IPS-15b (cell line): ENCODE data around the gene PTGFRN.
A peak's percentile ranks its signal among the peaks of the same experiment; 100 is the strongest.

ENCODE experiments used
- H3K27me3 ChIP-seq: one replicate; pipeline ENCODE4 v1.6.1; 2013; ENCODE audit warnings: low read length; ENCODE audit not compliant: control insufficient read depth, insufficient read depth
- H3K36me3 ChIP-seq: one replicate; pipeline ENCODE4 v1.6.1; 2013; ENCODE audit warnings: low read length; ENCODE audit not compliant: control insufficient read depth, insufficient read depth
- H3K4me1 ChIP-seq: one replicate; pipeline ENCODE4 v1.6.1; 2013; ENCODE audit warnings: mild to moderate bottlenecking, low read length; ENCODE audit not compliant: control insufficient read depth, insufficient read depth
- H3K4me3 ChIP-seq: one replicate; pipeline ENCODE4 v1.5.1; 2013; ENCODE audit warnings: low read depth, low read length
- H3K9ac ChIP-seq: one replicate; pipeline ENCODE4 v1.6.1; 2013; ENCODE audit warnings: low read depth, mild to moderate bottlenecking, low read length
- H3K9me3 ChIP-seq: one replicate; pipeline ENCODE4 v1.6.1; 2013; ENCODE audit warnings: mild to moderate bottlenecking, low read length; ENCODE audit not compliant: control insufficient read depth, insufficient read depth

The PTGFRN gene

DNA sequence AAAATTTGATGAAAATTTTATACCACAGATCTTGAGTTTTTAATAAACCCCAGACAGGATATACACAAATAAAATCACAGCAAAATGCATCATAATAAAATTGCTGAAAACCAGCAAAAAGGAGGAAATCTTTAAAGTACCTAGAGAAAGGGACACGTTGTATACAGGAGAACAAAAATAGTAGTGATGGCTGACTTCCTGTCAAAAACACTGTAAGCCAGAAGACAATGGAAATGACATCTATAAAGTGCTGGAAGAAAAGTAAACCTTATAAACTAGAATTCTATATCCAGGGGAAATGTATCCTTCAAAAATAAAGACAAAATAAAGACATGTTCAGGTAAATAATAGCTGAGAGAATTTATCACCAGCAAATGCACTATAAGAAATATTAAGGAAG, 14.6 kb upstream of the PTGFRN start:
- H3K9ac ChIP-seq, result no peak overlapping the region
- H3K9me3 ChIP-seq, result no peaks in the 10 kb centered on the region
- no peaks in the 10 kb centered on the region for H3K27me3 ChIP-seq
- H3K4me3 ChIP-seq, result no peak overlapping the region
- no peaks in the 10 kb centered on the region for H3K4me1 ChIP-seq
- no peaks in the 10 kb centered on the region for H3K36me3 ChIP-seq

DNA sequence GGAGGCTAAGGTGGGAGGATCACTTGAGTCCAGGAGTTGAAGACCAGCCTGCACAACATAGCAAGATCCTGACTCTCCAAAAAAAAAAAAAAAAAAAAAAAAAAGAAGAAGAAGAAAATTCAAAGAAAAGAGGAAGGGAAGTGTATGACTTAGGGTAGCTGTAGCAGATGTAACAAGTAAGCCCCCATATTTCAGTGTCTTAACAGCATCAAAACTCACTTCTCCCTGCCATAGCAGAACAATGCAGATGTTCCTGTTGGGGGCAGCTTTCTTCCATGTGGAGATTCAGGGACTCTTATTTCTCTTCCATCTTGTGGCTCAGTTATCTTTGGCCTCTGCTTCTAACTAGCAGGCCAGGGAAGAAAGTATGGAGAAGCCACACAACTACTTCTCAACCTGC, 10.2 kb upstream of the PTGFRN start:
- no peaks in the 10 kb centered on the region for H3K9me3 ChIP-seq
- no peaks in the 10 kb centered on the region for H3K36me3 ChIP-seq
- no peak overlapping the region for H3K4me3 ChIP-seq
- no peaks in the 10 kb centered on the region for H3K4me1 ChIP-seq
- no peaks in the 10 kb centered on the region for H3K27me3 ChIP-seq
- H3K9ac ChIP-seq, result no peak overlapping the region

DNA sequence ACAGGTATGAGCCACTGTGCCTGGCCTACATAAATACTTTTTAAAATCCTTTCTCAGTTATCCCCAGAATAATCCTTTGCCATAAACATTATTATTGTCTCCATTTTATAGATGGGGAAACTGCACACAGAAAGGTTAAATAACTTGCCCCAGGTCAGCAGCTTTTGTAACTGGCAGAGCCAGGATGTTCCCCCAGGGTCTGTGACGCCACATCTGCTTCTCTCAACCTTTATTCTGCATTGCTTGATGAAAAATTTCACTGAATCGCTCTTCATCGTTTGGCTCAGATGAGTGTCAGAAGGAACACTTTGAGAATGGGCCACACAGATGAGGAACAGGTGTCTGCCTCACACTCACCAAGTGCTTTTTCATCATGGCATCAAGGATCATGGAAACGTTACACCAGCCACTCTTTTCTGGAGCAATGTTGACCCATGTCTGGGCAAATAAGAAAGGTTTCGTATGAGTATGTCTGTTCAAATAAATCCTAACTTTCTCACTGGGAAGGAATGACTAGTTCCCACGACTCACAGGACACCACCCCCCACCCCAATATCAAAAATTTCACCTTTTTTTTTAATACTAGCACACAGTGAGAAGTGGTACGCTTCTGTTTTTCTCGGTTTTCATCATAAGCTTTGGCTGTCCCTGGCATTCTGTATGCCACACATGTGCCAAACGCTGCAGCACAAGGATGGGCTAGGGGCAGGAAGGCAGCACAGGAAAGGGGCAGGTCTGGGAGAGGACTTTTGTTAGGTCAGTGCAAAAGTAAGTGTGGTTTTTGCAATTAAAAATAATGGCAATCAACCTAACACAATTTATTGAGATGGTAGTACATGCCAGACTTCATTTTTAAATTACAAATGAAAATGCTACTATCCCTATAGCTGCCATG, 9.0 kb upstream of the PTGFRN start:
- no peak overlapping the region for H3K4me3 ChIP-seq
- no peaks in the 10 kb centered on the region for H3K27me3 ChIP-seq
- H3K9me3 ChIP-seq, result no peaks in the 10 kb centered on the region
- H3K36me3 ChIP-seq, result no peaks in the 10 kb centered on the region
- H3K9ac ChIP-seq, result no peak overlapping the region
- no peaks in the 10 kb centered on the region for H3K4me1 ChIP-seq

DNA sequence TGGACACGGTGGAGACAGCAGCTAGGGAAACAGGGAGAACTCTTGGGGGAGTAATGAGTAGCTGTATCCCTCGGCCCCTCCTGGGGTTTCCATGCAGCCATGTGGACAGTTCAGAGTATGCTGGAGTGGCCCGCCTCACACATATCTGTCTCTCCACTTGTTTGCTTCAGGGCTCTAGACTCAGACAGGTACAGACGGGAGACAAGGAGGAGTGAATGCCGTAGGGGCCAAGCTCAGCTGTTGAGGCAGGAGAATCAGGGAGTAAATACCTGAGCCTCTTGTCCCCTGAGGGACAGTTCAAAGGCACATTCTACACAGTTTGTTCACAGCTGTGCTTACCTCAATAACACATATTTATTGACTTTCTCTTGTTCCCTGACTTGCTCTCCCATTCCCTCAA, 7.7 kb upstream of the PTGFRN start:
- H3K9me3 ChIP-seq, result no peaks in the 10 kb centered on the region
- H3K27me3 ChIP-seq, result no peaks in the 10 kb centered on the region
- H3K36me3 ChIP-seq, result no peaks in the 10 kb centered on the region
- no peak overlapping the region for H3K9ac ChIP-seq
- no peak overlapping the region for H3K4me3 ChIP-seq
- H3K4me1 ChIP-seq, result no peaks in the 10 kb centered on the region

DNA sequence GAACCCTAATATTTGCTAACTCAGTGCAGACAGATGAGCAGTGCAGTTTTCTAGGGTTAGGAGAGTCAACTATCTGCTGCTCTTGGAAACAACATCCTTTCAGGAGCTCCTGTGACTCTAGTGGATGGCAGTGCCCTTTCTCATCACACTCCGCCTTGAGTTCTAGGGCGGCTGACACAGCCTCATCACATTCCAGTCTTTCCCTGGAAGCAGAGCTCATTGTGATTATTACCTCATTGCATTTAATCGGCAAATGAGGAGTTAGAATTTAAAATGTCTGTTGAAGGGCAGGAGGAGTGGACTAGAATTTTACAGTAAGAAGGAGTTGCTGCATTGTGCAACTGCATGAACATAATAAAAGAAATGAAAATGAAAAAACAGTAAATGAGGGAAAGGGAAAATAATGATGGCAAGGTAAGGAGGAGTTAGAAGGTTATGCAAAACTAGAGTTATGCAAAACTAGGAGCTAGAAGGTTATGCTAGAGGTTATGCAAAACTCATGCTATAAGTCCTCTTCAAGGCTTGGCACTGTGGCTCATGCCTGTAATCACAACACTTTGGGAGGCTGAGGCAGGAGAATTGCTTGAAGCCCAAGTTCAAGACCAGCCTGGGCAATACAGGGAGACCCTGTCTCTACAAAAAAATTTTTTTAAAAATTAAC, 6.9 kb upstream of the PTGFRN start:
- Histone ChIP-seq H3K36me3 (no peaks in the 10 kb centered on the region), H3K9ac (no peak overlapping the region), H3K27me3 (no peaks in the 10 kb centered on the region), H3K4me1 (no peaks in the 10 kb centered on the region), H3K9me3 (no peaks in the 10 kb centered on the region), H3K4me3 (no peak overlapping the region)

DNA sequence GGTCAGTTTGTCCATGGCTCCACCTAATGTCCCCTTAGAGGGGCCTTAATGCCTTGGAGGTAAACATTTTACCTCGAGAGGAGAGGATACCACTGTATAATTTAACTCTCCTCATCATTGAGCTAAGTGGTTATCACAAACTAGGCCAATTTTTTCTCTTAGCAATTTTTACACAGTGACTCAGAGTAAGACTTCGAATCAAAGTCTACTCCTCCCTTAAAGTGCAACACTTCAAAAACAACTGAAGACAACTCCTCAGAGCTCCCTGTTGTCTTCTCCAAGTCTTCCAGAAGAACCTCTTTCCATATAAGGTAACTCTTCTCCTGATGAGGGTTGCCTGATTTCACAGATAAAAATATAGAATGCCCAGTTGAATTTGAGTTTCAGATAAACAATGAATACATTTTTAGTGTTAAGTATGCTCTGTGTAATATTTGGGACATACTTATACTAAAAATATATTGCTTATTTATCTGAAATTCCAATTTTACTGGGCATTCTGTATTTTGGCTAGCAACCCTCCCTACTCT, 4.9 kb upstream of the PTGFRN start:
- H3K36me3 ChIP-seq, result no peaks in the 10 kb centered on the region
- H3K4me3 ChIP-seq, result no peak overlapping the region
- H3K9ac ChIP-seq, result no peak overlapping the region
- peaks cover 7% of the 10 kb centered on the region for H3K4me1 ChIP-seq
- no peaks in the 10 kb centered on the region for H3K9me3 ChIP-seq
- no peaks in the 10 kb centered on the region for H3K27me3 ChIP-seq

DNA sequence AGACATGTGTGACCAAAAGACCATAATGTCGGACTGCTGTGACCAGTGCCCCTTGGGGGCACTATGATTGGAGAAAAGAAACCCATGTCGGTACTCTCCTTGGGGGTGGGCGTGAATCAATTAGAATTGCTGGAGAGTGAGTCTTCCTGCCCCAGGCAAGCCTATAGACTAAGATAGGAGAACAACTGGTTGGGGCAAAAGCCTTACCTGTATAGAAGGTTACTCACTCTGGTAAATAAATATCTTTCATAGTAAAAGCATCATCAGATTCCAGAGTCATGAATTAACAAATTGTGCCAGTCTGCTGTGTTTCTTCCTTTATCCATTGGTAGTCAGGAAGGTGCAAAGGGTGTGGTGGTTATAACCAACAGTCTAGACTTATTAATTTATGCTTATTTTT, 2.9 kb upstream of the PTGFRN start:
- H3K9ac ChIP-seq, result no peak overlapping the region

DNA sequence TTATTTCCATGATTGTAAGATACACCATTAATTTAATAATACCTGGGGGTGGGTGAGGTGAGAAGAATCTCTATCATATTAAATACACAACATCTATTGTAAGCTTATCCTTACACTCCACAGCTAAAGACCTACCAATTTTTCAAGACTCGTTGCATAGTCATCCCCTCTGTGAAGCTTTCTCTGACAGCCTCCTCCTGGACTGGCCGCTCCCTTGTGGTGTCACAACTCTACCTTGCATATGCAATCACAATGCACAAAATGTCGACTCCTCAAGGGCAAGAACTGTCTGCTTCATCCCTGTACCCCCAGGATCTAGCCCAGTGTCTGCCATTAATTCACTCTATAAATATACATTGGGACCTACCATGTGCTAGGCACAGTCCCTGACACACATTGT, 2.4 kb upstream of the PTGFRN start:
- Histone ChIP-seq H3K9ac (no peak overlapping the region), H3K4me3 (no peak overlapping the region), H3K27me3 (no peaks in the 10 kb centered on the region), H3K36me3 (no peaks in the 10 kb centered on the region), H3K9me3 (no peaks in the 10 kb centered on the region), H3K4me1 (peaks cover 21% of the 10 kb centered on the region)

More for the DNA sequence above, 2.9 kb upstream of the PTGFRN start:
- Histone ChIP-seq H3K9me3 (no peaks in the 10 kb centered on the region), H3K4me1 (peaks cover 16% of the 10 kb centered on the region), H3K4me3 (no peak overlapping the region), H3K27me3 (no peaks in the 10 kb centered on the region), H3K36me3 (no peaks in the 10 kb centered on the region)

DNA sequence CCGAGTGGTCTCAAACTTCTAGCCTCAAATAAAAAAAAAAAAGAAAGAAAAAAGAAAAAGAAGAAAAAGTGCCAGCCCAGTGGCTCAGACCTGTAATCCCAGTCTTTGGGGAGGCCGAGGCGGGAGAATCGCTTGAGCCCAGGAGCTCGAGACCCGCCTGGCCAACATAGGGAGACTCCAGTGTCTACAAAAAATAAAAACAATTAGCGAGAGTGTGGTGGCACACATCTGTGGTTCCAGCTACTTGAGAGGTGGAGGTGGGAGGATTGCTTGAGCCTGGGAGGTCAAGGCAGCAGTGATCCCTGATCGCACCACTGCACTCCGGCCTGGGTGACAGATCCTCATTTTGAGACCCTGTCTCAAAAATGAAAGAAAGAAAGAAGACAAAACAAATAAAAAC, 1.4 kb upstream of the PTGFRN start:
- H3K9ac ChIP-seq, result no peak overlapping the region
- H3K36me3 ChIP-seq, result no peaks in the 10 kb centered on the region
- H3K4me1 ChIP-seq, result peaks cover 21% of the 10 kb centered on the region
- H3K9me3 ChIP-seq, result no peaks in the 10 kb centered on the region
- H3K4me3 ChIP-seq, result no peak overlapping the region
- H3K27me3 ChIP-seq, result no peaks in the 10 kb centered on the region

DNA sequence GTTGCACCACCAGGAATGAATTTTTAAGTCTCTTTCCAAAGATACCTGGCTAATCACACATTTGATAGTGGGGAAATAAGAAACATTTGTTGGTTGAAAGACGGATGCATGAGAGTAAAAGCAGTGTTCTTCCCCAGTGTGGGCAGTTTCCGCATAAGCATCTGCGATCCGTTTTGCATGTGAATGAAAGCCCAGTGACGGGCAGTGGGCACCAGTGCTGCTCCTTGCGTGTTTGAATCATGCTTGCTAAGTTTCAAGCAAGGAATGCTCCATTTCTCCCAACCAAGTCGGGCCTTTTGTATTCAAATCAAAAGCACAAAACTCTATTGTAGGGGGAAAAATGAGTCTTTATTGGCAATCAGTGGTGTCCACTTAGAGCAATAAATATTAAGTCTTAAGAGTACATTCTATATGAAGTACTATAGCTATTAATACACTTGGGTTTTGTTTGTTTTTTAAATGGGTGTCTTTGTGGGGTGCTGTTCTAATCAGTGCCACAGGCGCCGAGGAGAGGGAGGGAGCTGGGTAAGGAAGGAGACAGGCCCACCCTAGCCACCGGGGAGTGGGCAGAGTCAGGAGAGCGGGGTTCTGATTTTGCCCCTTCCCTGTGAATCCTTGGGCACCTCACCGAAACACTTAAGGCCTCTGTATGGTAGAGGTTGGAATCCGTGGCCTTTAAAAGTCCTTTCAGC, 750 bp upstream of the PTGFRN start:
- Histone ChIP-seq H3K9ac (peak overlapping the region; percentile 47), H3K4me3 (peak overlapping the region; percentile 83)

DNA sequence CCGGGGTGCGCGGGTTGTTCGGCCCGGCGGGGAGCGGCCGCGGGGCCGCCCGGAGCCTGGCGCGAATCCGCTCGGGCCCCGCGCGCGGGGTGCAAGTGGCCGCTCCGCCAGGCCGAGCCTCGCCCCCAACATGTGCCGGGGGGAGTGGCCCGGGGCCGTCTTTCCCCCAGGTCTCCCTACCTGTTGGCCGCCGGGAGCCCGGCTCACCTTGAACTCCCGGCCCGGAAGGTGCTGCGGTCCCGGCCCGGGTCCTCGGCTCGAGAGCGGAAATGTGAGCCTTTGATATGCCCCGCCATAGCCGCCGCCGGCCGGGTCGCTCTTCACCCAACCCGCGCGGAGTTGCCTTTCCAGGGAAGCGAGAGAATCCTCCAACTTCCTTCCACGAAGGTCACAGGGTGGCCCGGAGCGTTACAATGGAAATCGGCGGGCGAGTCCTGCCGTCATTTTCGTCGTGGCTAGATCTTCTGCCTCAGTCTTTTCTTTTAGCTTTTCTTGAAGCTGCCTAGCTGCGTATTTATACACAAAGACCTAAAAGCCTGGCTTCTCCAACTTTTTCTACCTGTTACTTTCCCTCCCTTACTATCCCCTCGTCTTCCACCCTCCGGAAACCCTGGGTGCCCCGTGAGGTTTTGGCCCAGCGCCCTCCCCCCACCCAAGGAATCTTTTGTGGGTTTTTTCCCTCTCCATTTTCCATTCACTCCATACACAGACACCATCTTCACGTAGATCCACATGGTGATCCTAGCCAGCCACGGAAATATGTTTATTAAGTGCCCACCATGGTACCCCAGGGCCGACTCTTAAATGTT, 867 bp downstream of the PTGFRN start:
- H3K27me3 ChIP-seq, result no peaks in the 10 kb centered on the region
- H3K9me3 ChIP-seq, result no peaks in the 10 kb centered on the region

More for the DNA sequence above, 750 bp upstream of the PTGFRN start:
- Histone ChIP-seq H3K9me3 (no peaks in the 10 kb centered on the region), H3K27me3 (no peaks in the 10 kb centered on the region), H3K4me1 (peaks cover 21% of the 10 kb centered on the region), H3K36me3 (no peaks in the 10 kb centered on the region)

More for the DNA sequence above, 867 bp downstream of the PTGFRN start:
- H3K4me1 ChIP-seq, result peaks cover 21% of the 10 kb centered on the region
- no peaks in the 10 kb centered on the region for H3K36me3 ChIP-seq
- H3K9ac ChIP-seq, result peak overlapping the region; percentile 70
- peak overlapping the region; percentile 83 for H3K4me3 ChIP-seq
